ENCODE measurements around the gene PTGDS. TPM values are rescaled to one million over a fixed set of nuclear protein-coding genes. Genes with fewer than 3 reads are reported as not detected.

The PTGDS gene
- total RNA-seq, 1 experiment from 2014 or later = not detected

- no peak overlapping the region for H3K4me3 Mint-ChIP-seq (ENCODE audit: low read depth, unreplicated experiment)
- no TSS peak for BruUV-seq (replicated peaks)
- no peaks in the 10 kb centered on the region for H3K27me3 Mint-ChIP-seq (ENCODE audit: unreplicated experiment)
- H3K4me1 Mint-ChIP-seq (ENCODE audit: low read depth, unreplicated experiment) = no peaks in the 10 kb centered on the region
- no peak for DNase-seq
- CTCF ChIA-PET = interaction anchor here (0.5 kb wide), 1 partner anchor 57 kb away, joined by 7 read pairs; no protein-coding TSS in a partner anchor
- intact Hi-C loops (cut with micrococcal nuclease; ENCODE audit: unreplicated experiment) = no loop called here
- no peak overlapping the region for H3K27ac Mint-ChIP-seq (ENCODE audit: unreplicated experiment)
- H3K36me3 Mint-ChIP-seq (ENCODE audit: insufficient read depth, unreplicated experiment) = peaks cover 18% of the 10 kb centered on the region
- no peaks in the 10 kb centered on the region for H3K9me3 Mint-ChIP-seq (ENCODE audit: low read depth, unreplicated experiment)
- TF ChIP-seq CTCF (IDR thresholded peaks at IDR 0.05; ENCODE audit: unreplicated experiment) = no peak
Measured at GRCh38 chr9:137015976-137016375, 38.7 kb downstream of the PTGDS start.

- Mint-ChIP-seq H3K4me1 (ENCODE audit: low read depth, unreplicated experiment) (no peaks in the 10 kb centered on the region), H3K27ac (ENCODE audit: unreplicated experiment) (no peak overlapping the region), H3K36me3 (ENCODE audit: insufficient read depth, unreplicated experiment) (peaks cover 14% of the 10 kb centered on the region), H3K27me3 (ENCODE audit: unreplicated experiment) (no peaks in the 10 kb centered on the region), H3K9me3 (ENCODE audit: low read depth, unreplicated experiment) (no peaks in the 10 kb centered on the region), H3K4me3 (ENCODE audit: low read depth, unreplicated experiment) (no peak overlapping the region)
- BruUV-seq (replicated peaks) = no TSS peak
- TF ChIP-seq CTCF (IDR thresholded peaks at IDR 0.05; ENCODE audit: unreplicated experiment) = no peak
- intact Hi-C loops (cut with micrococcal nuclease; ENCODE audit: unreplicated experiment) = no loop called here
- no peak for DNase-seq
- CTCF ChIA-PET = no interaction called here
Measured at GRCh38 chr9:137016436-137016835, 39.1 kb downstream of the PTGDS start.

GRCh38 chr9:137017071-137017470 is 39.8 kb downstream of the PTGDS start:
- no TSS peak for BruUV-seq (replicated peaks)
- Mint-ChIP-seq H3K4me1 (ENCODE audit: low read depth, unreplicated experiment) (no peaks in the 10 kb centered on the region), H3K9me3 (ENCODE audit: low read depth, unreplicated experiment) (no peaks in the 10 kb centered on the region), H3K4me3 (ENCODE audit: low read depth, unreplicated experiment) (no peak overlapping the region), H3K36me3 (ENCODE audit: insufficient read depth, unreplicated experiment) (peaks cover 15% of the 10 kb centered on the region), H3K27ac (ENCODE audit: unreplicated experiment) (no peak overlapping the region), H3K27me3 (ENCODE audit: unreplicated experiment) (no peaks in the 10 kb centered on the region)
- TF ChIP-seq CTCF (IDR thresholded peaks at IDR 0.05; ENCODE audit: unreplicated experiment) = no peak
- intact Hi-C loops (cut with micrococcal nuclease; ENCODE audit: unreplicated experiment) = no loop called here
- CTCF ChIA-PET = interaction anchor here (1.0 kb wide), 1 partner anchor 12 kb away, joined by 3 read pairs; no protein-coding TSS in a partner anchor
- DNase-seq = no peak

- TF ChIP-seq CTCF (IDR thresholded peaks at IDR 0.05; ENCODE audit: unreplicated experiment) = no peak
- Mint-ChIP-seq H3K36me3 (ENCODE audit: insufficient read depth, unreplicated experiment) (peaks cover 18% of the 10 kb centered on the region), H3K27ac (ENCODE audit: unreplicated experiment) (no peak overlapping the region), H3K27me3 (ENCODE audit: unreplicated experiment) (no peaks in the 10 kb centered on the region), H3K4me3 (ENCODE audit: low read depth, unreplicated experiment) (no peak overlapping the region), H3K9me3 (ENCODE audit: low read depth, unreplicated experiment) (no peaks in the 10 kb centered on the region), H3K4me1 (ENCODE audit: low read depth, unreplicated experiment) (no peaks in the 10 kb centered on the region)
- no peak for DNase-seq
- intact Hi-C loops (cut with micrococcal nuclease; ENCODE audit: unreplicated experiment) = no loop called here
- CTCF ChIA-PET = interaction anchor here (0.5 to 1.0 kb wide), 3 partner anchors 12 to 256 kb away, joined by 3 to 5 read pairs (median 3); no protein-coding TSS in a partner anchor
- no TSS peak for BruUV-seq (replicated peaks)
Measured at GRCh38 chr9:137017791-137018497, 40.6 kb downstream of the PTGDS start.
